Osteocyte (in vitro differentiated cells): Measurements from ENCODE around the gene GAB2. TPM values are rescaled to one million over a fixed set of nuclear protein-coding genes. Genes with fewer than 3 reads are reported as not detected.

Experiments used
- DNase-seq: peaks from one replicate; pipeline ENCODE4 v3.0.0; 2021; ENCODE audit warnings: mixed read lengths; ENCODE audit not compliant: unreplicated experiment; ENCODE audit errors: extremely low spot score
- H3K27ac Mint-ChIP-seq: one replicate; pipeline ENCODE4 v1.8.0; 2021; ENCODE audit warnings: mild to moderate bottlenecking, mixed read lengths; ENCODE audit not compliant: unreplicated experiment
- H3K27me3 Mint-ChIP-seq: one replicate; pipeline ENCODE4 v1.8.0; 2021; ENCODE audit warnings: mixed read lengths; ENCODE audit not compliant: unreplicated experiment
- H3K36me3 Mint-ChIP-seq: one replicate; pipeline ENCODE4 v1.8.0; 2021; ENCODE audit warnings: mixed read lengths; ENCODE audit not compliant: unreplicated experiment
- H3K4me1 Mint-ChIP-seq: one replicate; pipeline ENCODE4 v1.8.0; 2021; ENCODE audit warnings: mixed read lengths; ENCODE audit not compliant: unreplicated experiment
- H3K4me3 Mint-ChIP-seq: one replicate; pipeline ENCODE4 v1.8.0; 2021; ENCODE audit warnings: mild to moderate bottlenecking, moderate library complexity, mixed read lengths; ENCODE audit not compliant: unreplicated experiment
- H3K9me3 Mint-ChIP-seq: one replicate; pipeline ENCODE4 v1.8.0; 2021; ENCODE audit warnings: mixed read lengths; ENCODE audit not compliant: unreplicated experiment
- total RNA-seq: library from RNA; stranded (reverse); gene quantifications from 2 replicates; pipeline ENCODE4 v1.2.1, GENCODE V29; 2021
- TF ChIP-seq, protein P1 (sequence below): fragments of 200-600 bp; sonication (generic); IDR thresholded peaks from 2 replicates; pipeline ENCODE4 v1.5.0; 2021; ENCODE audit warnings: antibody characterized with exemption, mild to moderate bottlenecking, moderate library complexity

GAB2 gene
- total RNA-seq, 1 donor from 2014 or later: 11.4 TPM

DNA sequence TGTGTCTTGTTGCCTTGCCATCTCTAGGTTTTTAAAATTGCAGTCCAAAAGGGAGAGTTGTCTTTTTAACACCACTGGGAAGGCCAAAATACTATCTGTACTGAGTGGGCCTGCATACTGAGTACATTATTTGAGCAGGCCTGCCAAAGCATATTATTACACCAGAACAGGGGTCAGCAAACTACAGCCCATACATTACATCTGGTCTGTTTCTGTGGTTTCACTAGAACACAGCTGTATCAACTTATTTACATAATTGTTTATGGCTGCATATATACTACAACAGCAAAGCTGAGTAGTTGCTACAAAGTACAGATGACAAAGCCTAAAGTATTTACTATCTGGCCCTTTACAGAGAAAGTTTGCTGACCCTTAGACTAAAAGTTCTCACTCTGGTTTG, 154.9 kb downstream of the GAB2 start:
- H3K27ac Mint-ChIP-seq: no peak overlapping the region
- TF ChIP-seq, protein P1, sequence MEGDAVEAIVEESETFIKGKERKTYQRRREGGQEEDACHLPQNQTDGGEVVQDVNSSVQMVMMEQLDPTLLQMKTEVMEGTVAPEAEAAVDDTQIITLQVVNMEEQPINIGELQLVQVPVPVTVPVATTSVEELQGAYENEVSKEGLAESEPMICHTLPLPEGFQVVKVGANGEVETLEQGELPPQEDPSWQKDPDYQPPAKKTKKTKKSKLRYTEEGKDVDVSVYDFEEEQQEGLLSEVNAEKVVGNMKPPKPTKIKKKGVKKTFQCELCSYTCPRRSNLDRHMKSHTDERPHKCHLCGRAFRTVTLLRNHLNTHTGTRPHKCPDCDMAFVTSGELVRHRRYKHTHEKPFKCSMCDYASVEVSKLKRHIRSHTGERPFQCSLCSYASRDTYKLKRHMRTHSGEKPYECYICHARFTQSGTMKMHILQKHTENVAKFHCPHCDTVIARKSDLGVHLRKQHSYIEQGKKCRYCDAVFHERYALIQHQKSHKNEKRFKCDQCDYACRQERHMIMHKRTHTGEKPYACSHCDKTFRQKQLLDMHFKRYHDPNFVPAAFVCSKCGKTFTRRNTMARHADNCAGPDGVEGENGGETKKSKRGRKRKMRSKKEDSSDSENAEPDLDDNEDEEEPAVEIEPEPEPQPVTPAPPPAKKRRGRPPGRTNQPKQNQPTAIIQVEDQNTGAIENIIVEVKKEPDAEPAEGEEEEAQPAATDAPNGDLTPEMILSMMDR: no peak
- H3K9me3 Mint-ChIP-seq: no peaks in the 10 kb centered on the region
- H3K4me1 Mint-ChIP-seq: no peaks in the 10 kb centered on the region
- H3K4me3 Mint-ChIP-seq: no peak overlapping the region
- DNase-seq: no peak
- H3K27me3 Mint-ChIP-seq: no peaks in the 10 kb centered on the region
- H3K36me3 Mint-ChIP-seq: no peaks in the 10 kb centered on the region

DNA sequence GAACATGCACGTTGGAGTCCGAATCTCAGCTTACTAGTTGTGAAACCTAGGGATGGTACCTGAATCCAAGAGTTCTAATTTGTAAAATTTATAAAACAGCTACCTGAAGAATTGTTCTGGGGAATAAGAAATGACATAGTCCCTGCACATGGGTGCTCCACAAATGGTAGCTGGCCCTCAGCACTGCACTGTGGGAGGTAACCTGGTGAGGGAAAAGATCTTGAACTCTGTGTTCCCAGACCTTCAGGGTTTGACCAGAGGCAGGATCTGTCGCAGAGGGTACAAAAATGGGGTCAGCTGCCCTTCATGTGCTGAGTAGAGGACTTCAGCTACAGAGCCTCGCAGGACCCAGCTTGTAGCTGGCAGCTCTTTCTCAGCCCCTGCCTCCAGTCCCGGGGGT, 155.4 kb downstream of the GAB2 start:
- H3K4me1 Mint-ChIP-seq: no peaks in the 10 kb centered on the region
- no peaks in the 10 kb centered on the region for H3K27me3 Mint-ChIP-seq
- TF ChIP-seq, protein P1: no peak
- H3K9me3 Mint-ChIP-seq: no peaks in the 10 kb centered on the region
- H3K36me3 Mint-ChIP-seq: no peaks in the 10 kb centered on the region
- no peak overlapping the region for H3K4me3 Mint-ChIP-seq
- H3K27ac Mint-ChIP-seq: no peak overlapping the region
- DNase-seq: no peak

DNA sequence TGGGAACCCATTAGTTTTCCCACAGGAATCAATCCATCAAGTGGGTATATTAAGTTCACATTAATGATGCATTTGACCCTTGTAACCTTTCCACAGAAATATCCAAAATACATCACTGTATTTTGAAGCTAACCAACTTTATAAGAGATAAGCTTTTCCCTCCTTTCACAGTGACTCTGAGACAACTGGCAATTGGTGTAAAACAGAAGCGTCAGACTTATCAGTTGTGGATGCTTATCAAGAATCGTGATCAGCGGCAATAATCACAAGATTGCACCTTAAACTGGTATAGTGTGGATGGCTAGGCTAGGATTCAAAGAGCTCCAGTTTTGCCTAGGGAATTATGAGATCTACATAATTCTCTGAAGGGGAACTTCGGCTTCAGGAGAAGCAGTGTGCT, 155.8 kb downstream of the GAB2 start:
- Mint-ChIP-seq H3K4me1 (no peaks in the 10 kb centered on the region), H3K27ac (no peak overlapping the region), H3K27me3 (no peaks in the 10 kb centered on the region), H3K36me3 (no peaks in the 10 kb centered on the region), H3K4me3 (no peak overlapping the region), H3K9me3 (no peaks in the 10 kb centered on the region)
- TF ChIP-seq, protein P1: no peak
- no peak for DNase-seq

- no peak for DNase-seq
- TF ChIP-seq, protein P1: no peak
Measured at GRCh38 chr11:78261367-78261766, 156.3 kb downstream of the GAB2 start.

GRCh38 chr11:78259777-78260487, 157.7 kb downstream of the GAB2 start:
- no peaks in the 10 kb centered on the region for H3K27me3 Mint-ChIP-seq
- no peak for DNase-seq
- TF ChIP-seq, protein P1: no peak
- no peak overlapping the region for H3K4me3 Mint-ChIP-seq
- no peaks in the 10 kb centered on the region for H3K9me3 Mint-ChIP-seq
- H3K36me3 Mint-ChIP-seq: no peaks in the 10 kb centered on the region
- no peaks in the 10 kb centered on the region for H3K4me1 Mint-ChIP-seq
- no peak overlapping the region for H3K27ac Mint-ChIP-seq

More at GRCh38 chr11:78261367-78261766, 156.3 kb downstream of the GAB2 start:
- no peaks in the 10 kb centered on the region for H3K27me3 Mint-ChIP-seq
- no peak overlapping the region for H3K27ac Mint-ChIP-seq
- H3K9me3 Mint-ChIP-seq: no peaks in the 10 kb centered on the region
- H3K4me1 Mint-ChIP-seq: no peaks in the 10 kb centered on the region
- H3K4me3 Mint-ChIP-seq: no peak overlapping the region
- H3K36me3 Mint-ChIP-seq: no peaks in the 10 kb centered on the region
